G401 (cell line): ENCODE measurements around the gene PM20D1. TPM values are rescaled to one million over a fixed set of nuclear protein-coding genes. Genes with fewer than 3 reads are reported as not detected.

Source experiments
- DNase-seq: peaks from one replicate; pipeline ENCODE4 v3.0.0-alpha.2; 2015; ENCODE audit warnings: low spot score
- in situ Hi-C: cut with HindIII; loops from 2 replicates; pipeline ENCODE4 v1.10.0; 2016; ENCODE audit warnings: low sequenced_read_pairs, mixed read lengths
- total RNA-seq: library from RNA; depleted of rRNA; stranded (reverse); fragments of >200 nt; shearing (Covaris generic); gene quantifications from 2 replicates; pipeline ENCODE4 v1.2.3, GENCODE V29; 2014; rRNA removed

PM20D1 gene
- total RNA-seq, 1 experiment from 2014 or later = not detected

GRCh38 chr1:205783904-205784303, 66.0 kb downstream of the PM20D1 start:
- in situ Hi-C loops = no loop called here

GRCh38 chr1:205783433-205783795, 66.5 kb downstream of the PM20D1 start:
- no peak for DNase-seq
- in situ Hi-C loops = no loop called here

More at GRCh38 chr1:205783904-205784303, 66.0 kb downstream of the PM20D1 start:
- DNase-seq = peak; percentile 54

GRCh38 chr1:205782627-205783432, 67.1 kb downstream of the PM20D1 start:
- in situ Hi-C loops = no loop called here

GRCh38 chr1:205780335-205780734, 69.6 kb downstream of the PM20D1 start:
- in situ Hi-C loops = no loop called here
- DNase-seq = no peak

More at GRCh38 chr1:205782627-205783432, 67.1 kb downstream of the PM20D1 start:
- DNase-seq = peak; percentile 85

Other genes with a start within 250 kb of the PM20D1 start
- gene ELK4, start 218.1 kb downstream of the PM20D1 start, total RNA-seq = 4.6 and 5.1 TPM in 2 replicates
- 4.4 and 5.4 TPM in 2 replicates for gene SLC45A3, start 169.6 kb downstream of the PM20D1 start, total RNA-seq
- gene NUCKS1, start 100.0 kb downstream of the PM20D1 start, total RNA-seq = 142 and 190 TPM in 2 replicates
- 6.8 and 8.9 TPM in 2 replicates for gene RAB29, start 74.7 kb downstream of the PM20D1 start, total RNA-seq
- 9.1 and 17.8 TPM in 2 replicates for gene SLC41A1, start 36.9 kb downstream of the PM20D1 start, total RNA-seq
- gene SLC26A9, start 93.3 kb upstream of the PM20D1 start, total RNA-seq = not detected in 2 replicates
- 0.85 TPM in 1 of 2 replicates, not detected in the other for gene RAB7B, start 153.3 kb upstream of the PM20D1 start, total RNA-seq
- gene CTSE, start 173.8 kb upstream of the PM20D1 start, total RNA-seq = not detected in 2 replicates
- gene RHEX, start 203.0 kb upstream of the PM20D1 start, total RNA-seq = not detected in 2 replicates